Measurements from ENCODE around the gene CAMK2B. TPM values are rescaled to one million over a fixed set of nuclear protein-coding genes. Genes with fewer than 3 reads are reported as not detected.
A peak's percentile ranks its signal among the peaks of the same experiment; 100 is the strongest.

CAMK2B gene
- 0.04 TPM for polyA plus RNA-seq (2013, experiment 1 of 2)
- 0.12 TPM for polyA plus RNA-seq (2013, experiment 2 of 2)

DNA sequence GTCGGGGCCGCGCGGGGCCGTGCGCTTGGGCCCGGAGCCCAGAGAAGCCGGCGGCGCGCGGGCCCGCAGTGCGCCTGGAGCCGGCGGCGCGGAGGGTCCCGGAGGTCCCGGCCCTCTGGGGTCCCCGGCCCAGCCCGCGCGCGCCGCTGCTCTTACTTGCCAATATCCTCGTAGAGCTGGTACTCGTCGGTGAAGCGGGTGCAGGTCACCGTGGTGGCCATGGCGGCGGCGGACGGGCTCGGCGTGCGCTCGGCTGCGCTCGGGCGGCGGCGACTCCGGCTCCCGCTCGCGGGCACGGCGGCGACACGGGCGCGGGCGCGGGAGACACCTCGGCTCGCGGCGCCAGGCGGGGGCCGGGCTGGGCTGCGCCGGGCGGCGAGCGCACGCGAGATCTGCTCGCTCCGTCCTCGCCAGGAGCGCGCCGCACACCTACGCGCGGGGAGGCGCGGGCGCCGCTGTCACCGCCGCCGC is at the start of gene CAMK2B:
Gene CAMK2B, minus strand, starts transcription at position 394 of the 471 bp plus-strand sequence. Its CDS starts 173 bp downstream, at position 221.
- Histone ChIP-seq H2AK5ac (ENCODE audit: low read length, severe bottlenecking) (no peak within 1 kb of the TSS), H3K27ac (ENCODE audit: low read length, poor library complexity, severe bottlenecking) (no peak within 1 kb of the TSS), H2BK120ac (ENCODE audit: low read depth, low read length) (no peak within 1 kb of the TSS), H2AFZ (ENCODE audit: low read depth, low read length) (no peak within 1 kb of the TSS), H3K18ac (ENCODE audit: low read depth in 1 of 2, low read length in 2 of 2) (no peak within 1 kb of the TSS), H3K4me3 (ENCODE audit: insufficient read depth in 1 of 2, low read depth in 1 of 2, low read length in 2 of 2) (peak within 1 kb of the TSS in 1 of 2 experiments; percentile 52), H4K91ac (ENCODE audit: low read length) (no peak within 1 kb of the TSS), H3K36me3 (ENCODE audit: control insufficient read depth in 1 of 2, insufficient read depth in 2 of 2, low read depth in 1 of 2, low read length in 2 of 2) (no peaks in the 10 kb centered on the region), H2BK15ac (ENCODE audit: low read depth, poor library complexity, severe bottlenecking) (no peak within 1 kb of the TSS), H3K4me2 (ENCODE audit: low read length, poor library complexity, severe bottlenecking) (peak within 1 kb of the TSS; percentile 87), H2BK12ac (ENCODE audit: low read length in 2 of 2) (no peak within 1 kb of the TSS), H3K79me1 (replicated peaks; ENCODE audit: low read length, poor library complexity, severe bottlenecking) (no peaks in the 10 kb centered on the region), H3K9me3 (ENCODE audit: control insufficient read depth, low read length) (no peaks in the 10 kb centered on the region), H3K14ac (ENCODE audit: low read length in 2 of 2) (no peak within 1 kb of the TSS), H3K27me3 (ENCODE audit: control insufficient read depth in 1 of 2, insufficient read depth in 1 of 2, low read length in 2 of 2) (peaks cover 54 to 56% of the 10 kb centered on the region in 2 experiments), H2BK5ac (ENCODE audit: low read depth, low read length, poor library complexity, severe bottlenecking) (no peak within 1 kb of the TSS), H4K8ac (ENCODE audit: low read length) (no peak within 1 kb of the TSS), H3K9ac (ENCODE audit: low read length) (no peak within 1 kb of the TSS), H3K4ac (ENCODE audit: low read depth in 1 of 2, low read length in 2 of 2) (no peak within 1 kb of the TSS), H3K23ac (ENCODE audit: low read length in 2 of 2) (no peak within 1 kb of the TSS), H3K4me1 (ENCODE audit: control insufficient read depth, insufficient read depth, low read depth, low read length) (peaks cover 16% of the 10 kb centered on the region)
- no peak for DNase-seq
- WGBS: 0% methylated on average over 4 of the region's 85 CpGs

DNA sequence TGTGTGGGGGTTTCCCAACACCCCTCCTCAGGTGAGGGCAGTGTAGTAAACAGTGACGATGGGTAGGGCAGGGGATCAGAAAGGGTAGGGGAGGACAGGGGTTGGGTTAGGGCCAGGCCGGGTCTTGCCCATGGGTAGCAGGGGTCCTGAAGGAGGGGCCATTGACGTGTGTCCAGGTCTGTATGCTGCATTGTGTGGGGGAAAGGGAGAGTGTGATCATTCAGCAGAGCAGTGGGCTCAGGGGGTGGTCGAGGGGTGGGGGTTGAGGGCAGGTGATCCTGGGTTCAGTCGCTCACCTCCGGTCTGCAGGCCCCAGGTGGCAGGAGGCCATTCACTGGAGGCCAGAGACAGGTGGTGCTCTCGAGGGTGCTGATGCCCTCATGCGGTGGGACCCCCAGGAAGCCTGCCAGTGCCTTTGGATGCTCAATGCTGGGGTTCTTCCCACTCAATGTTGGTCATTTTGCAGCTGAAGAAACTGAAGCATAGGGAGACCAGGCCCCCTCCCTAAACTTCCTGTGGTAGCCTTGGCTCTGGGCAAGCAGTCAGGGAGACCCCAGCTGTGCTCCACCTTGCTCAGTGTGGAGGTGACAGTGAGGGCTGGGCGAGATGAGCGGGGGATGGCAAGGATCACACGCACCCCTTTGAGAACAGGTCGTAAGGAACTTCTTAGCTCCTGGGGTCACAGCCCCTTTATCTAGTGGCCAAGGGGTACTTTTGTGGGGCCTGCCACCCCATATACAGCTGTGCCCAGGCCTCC is 48.8 kb upstream of the CAMK2B start:
- H3K14ac ChIP-seq (ENCODE audit: low read length in 2 of 2): no peak overlapping the region
- no peak overlapping the region for H2AK5ac ChIP-seq (ENCODE audit: low read length, severe bottlenecking)
- H3K9me3 ChIP-seq (ENCODE audit: control insufficient read depth, low read length): peaks cover 4% of the 10 kb centered on the region
- H3K4me1 ChIP-seq (ENCODE audit: control insufficient read depth, insufficient read depth, low read depth, low read length): peaks cover 17% of the 10 kb centered on the region
- H4K91ac ChIP-seq (ENCODE audit: low read length): no peak overlapping the region
- no peak overlapping the region for H3K9ac ChIP-seq (ENCODE audit: low read length)
- H2AFZ ChIP-seq (ENCODE audit: low read depth, low read length): no peak overlapping the region
- no peak overlapping the region for H3K18ac ChIP-seq (ENCODE audit: low read depth in 1 of 2, low read length in 2 of 2)
- peak overlapping the region; percentile 12 to 37 for H2BK12ac ChIP-seq (ENCODE audit: low read length in 2 of 2)
- H2BK120ac ChIP-seq (ENCODE audit: low read depth, low read length): no peak overlapping the region
- H3K27me3 ChIP-seq (ENCODE audit: control insufficient read depth in 1 of 2, insufficient read depth in 1 of 2, low read length in 2 of 2): no peaks in the 10 kb centered on the region
- H3K36me3 ChIP-seq (ENCODE audit: control insufficient read depth in 1 of 2, insufficient read depth in 2 of 2, low read depth in 1 of 2, low read length in 2 of 2): peaks cover 0 to 8% of the 10 kb centered on the region in 2 experiments
- no peak overlapping the region for H3K4ac ChIP-seq (ENCODE audit: low read depth in 1 of 2, low read length in 2 of 2)
- H3K4me2 ChIP-seq (ENCODE audit: low read length, poor library complexity, severe bottlenecking): no peak overlapping the region
- no peak overlapping the region for H3K27ac ChIP-seq (ENCODE audit: low read length, poor library complexity, severe bottlenecking)
- H4K8ac ChIP-seq (ENCODE audit: low read length): no peak overlapping the region
- 94% methylated on average over 12 of the region's 12 CpGs for WGBS
- H2BK15ac ChIP-seq (ENCODE audit: low read depth, poor library complexity, severe bottlenecking): no peak overlapping the region
- no peak overlapping the region for H3K23ac ChIP-seq (ENCODE audit: low read length in 2 of 2)
- H3K79me1 ChIP-seq (replicated peaks; ENCODE audit: low read length, poor library complexity, severe bottlenecking): no peaks in the 10 kb centered on the region
- no peak overlapping the region for H3K4me3 ChIP-seq (ENCODE audit: insufficient read depth in 1 of 2, low read depth in 1 of 2, low read length in 2 of 2)
- H2BK5ac ChIP-seq (ENCODE audit: low read depth, low read length, poor library complexity, severe bottlenecking): no peak overlapping the region
- no peak for DNase-seq

DNA sequence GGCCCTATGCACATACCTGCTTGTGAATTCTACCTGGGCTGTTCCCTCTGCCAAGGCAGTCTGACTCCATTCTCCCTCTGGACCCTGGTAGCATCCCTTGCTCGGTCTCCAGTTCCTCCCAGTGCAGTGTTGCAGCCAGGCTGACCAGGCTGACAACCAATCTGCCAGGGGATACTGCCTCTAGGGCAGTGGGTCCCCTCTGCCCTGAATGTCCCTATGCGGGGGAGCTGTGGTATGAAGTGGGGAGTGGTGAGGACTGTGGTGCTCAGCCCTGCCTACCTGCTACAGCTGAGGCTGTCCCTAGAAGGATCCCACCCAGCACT is 48.0 kb upstream of the CAMK2B start:
- Histone ChIP-seq H2BK12ac (ENCODE audit: low read length in 2 of 2) (no peak overlapping the region), H3K4ac (ENCODE audit: low read depth in 1 of 2, low read length in 2 of 2) (no peak overlapping the region)

DNA sequence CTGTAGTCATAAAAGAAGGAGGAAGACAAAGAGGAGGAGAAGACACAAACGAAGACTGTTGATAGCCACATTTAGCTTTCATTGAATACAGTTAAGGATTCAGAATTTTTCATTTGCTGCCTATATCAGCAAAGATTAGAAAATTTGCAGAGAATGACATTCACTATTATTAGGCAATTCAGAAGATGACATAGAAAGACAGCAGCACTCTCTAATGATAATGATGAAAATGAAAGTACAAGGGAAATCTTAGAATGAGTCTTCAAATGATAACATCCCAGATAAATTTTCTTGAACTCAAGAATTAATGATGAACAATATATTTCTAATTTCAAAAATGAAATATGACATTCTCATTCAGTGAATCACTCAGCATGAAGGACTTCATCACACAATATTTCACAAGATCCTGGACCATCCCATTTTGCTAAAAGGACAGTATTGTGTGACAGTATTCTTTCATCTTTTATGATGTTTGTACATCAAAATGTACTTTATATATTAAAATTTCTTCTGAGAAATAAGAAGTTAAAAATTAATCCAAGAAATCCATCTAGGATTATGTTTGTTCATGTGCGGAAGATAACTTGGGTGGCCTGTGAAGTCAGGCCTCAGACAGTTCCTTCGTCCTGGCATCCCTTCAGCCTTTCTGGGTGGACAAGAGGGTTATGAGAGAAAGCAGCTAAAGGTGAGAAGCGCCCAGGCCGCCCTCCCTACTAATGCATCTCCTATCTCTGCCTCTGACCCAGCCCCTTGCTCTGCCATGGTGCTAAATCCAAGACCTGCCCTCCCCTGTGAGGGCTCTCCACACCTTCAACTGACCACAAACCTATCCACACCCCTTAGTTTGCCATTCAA is 47.4 kb upstream of the CAMK2B start:
- no peak overlapping the region for H3K18ac ChIP-seq (ENCODE audit: low read depth in 1 of 2, low read length in 2 of 2)
- H2BK120ac ChIP-seq (ENCODE audit: low read depth, low read length): no peak overlapping the region
- H2BK15ac ChIP-seq (ENCODE audit: low read depth, poor library complexity, severe bottlenecking): no peak overlapping the region
- no peak overlapping the region for H4K8ac ChIP-seq (ENCODE audit: low read length)
- no peak overlapping the region for H3K4me3 ChIP-seq (ENCODE audit: insufficient read depth in 1 of 2, low read depth in 1 of 2, low read length in 2 of 2)
- peaks cover 14% of the 10 kb centered on the region for H3K4me1 ChIP-seq (ENCODE audit: control insufficient read depth, insufficient read depth, low read depth, low read length)
- H3K9me3 ChIP-seq (ENCODE audit: control insufficient read depth, low read length): peaks cover 4% of the 10 kb centered on the region
- no peak overlapping the region for H2BK5ac ChIP-seq (ENCODE audit: low read depth, low read length, poor library complexity, severe bottlenecking)
- no peak for DNase-seq
- H4K91ac ChIP-seq (ENCODE audit: low read length): no peak overlapping the region
- H3K27ac ChIP-seq (ENCODE audit: low read length, poor library complexity, severe bottlenecking): no peak overlapping the region
- H2AK5ac ChIP-seq (ENCODE audit: low read length, severe bottlenecking): no peak overlapping the region
- H3K4ac ChIP-seq (ENCODE audit: low read depth in 1 of 2, low read length in 2 of 2): no peak overlapping the region
- no peak overlapping the region for H3K4me2 ChIP-seq (ENCODE audit: low read length, poor library complexity, severe bottlenecking)
- no peaks in the 10 kb centered on the region for H3K27me3 ChIP-seq (ENCODE audit: control insufficient read depth in 1 of 2, insufficient read depth in 1 of 2, low read length in 2 of 2)
- no peak overlapping the region for H2AFZ ChIP-seq (ENCODE audit: low read depth, low read length)
- H3K79me1 ChIP-seq (replicated peaks; ENCODE audit: low read length, poor library complexity, severe bottlenecking): no peaks in the 10 kb centered on the region
- WGBS: 60% methylated on average over 5 of the region's 5 CpGs
- no peak overlapping the region for H2BK12ac ChIP-seq (ENCODE audit: low read length in 2 of 2)
- peak overlapping the region; percentile 3 for H3K9ac ChIP-seq (ENCODE audit: low read length)
- H3K23ac ChIP-seq (ENCODE audit: low read length in 2 of 2): peak overlapping the region in 1 of 2 experiments; percentile 78
- H3K36me3 ChIP-seq (ENCODE audit: control insufficient read depth in 1 of 2, insufficient read depth in 2 of 2, low read depth in 1 of 2, low read length in 2 of 2): peaks cover 0 to 8% of the 10 kb centered on the region in 2 experiments
- no peak overlapping the region for H3K14ac ChIP-seq (ENCODE audit: low read length in 2 of 2)

More for the DNA sequence above, 48.0 kb upstream of the CAMK2B start:
- DNase-seq: no peak
- H3K9me3 ChIP-seq (ENCODE audit: control insufficient read depth, low read length): peaks cover 4% of the 10 kb centered on the region
- no peak overlapping the region for H3K14ac ChIP-seq (ENCODE audit: low read length in 2 of 2)
- no peak overlapping the region for H3K23ac ChIP-seq (ENCODE audit: low read length in 2 of 2)
- H2BK15ac ChIP-seq (ENCODE audit: low read depth, poor library complexity, severe bottlenecking): no peak overlapping the region
- H2BK120ac ChIP-seq (ENCODE audit: low read depth, low read length): no peak overlapping the region
- no peaks in the 10 kb centered on the region for H3K79me1 ChIP-seq (replicated peaks; ENCODE audit: low read length, poor library complexity, severe bottlenecking)
- H2BK5ac ChIP-seq (ENCODE audit: low read depth, low read length, poor library complexity, severe bottlenecking): no peak overlapping the region
- peak overlapping the region; percentile 77 for H4K8ac ChIP-seq (ENCODE audit: low read length)
- no peak overlapping the region for H3K18ac ChIP-seq (ENCODE audit: low read depth in 1 of 2, low read length in 2 of 2)
- no peak overlapping the region for H3K27ac ChIP-seq (ENCODE audit: low read length, poor library complexity, severe bottlenecking)
- H3K4me2 ChIP-seq (ENCODE audit: low read length, poor library complexity, severe bottlenecking): no peak overlapping the region
- no peak overlapping the region for H3K9ac ChIP-seq (ENCODE audit: low read length)
- WGBS: 86% methylated on average over 1 of the region's 2 CpGs
- no peak overlapping the region for H2AFZ ChIP-seq (ENCODE audit: low read depth, low read length)
- peak overlapping the region; percentile 34 for H4K91ac ChIP-seq (ENCODE audit: low read length)
- no peak overlapping the region for H3K4me3 ChIP-seq (ENCODE audit: insufficient read depth in 1 of 2, low read depth in 1 of 2, low read length in 2 of 2)
- peaks cover 19% of the 10 kb centered on the region for H3K4me1 ChIP-seq (ENCODE audit: control insufficient read depth, insufficient read depth, low read depth, low read length)
- H3K36me3 ChIP-seq (ENCODE audit: control insufficient read depth in 1 of 2, insufficient read depth in 2 of 2, low read depth in 1 of 2, low read length in 2 of 2): peaks cover 0 to 8% of the 10 kb centered on the region in 2 experiments
- H2AK5ac ChIP-seq (ENCODE audit: low read length, severe bottlenecking): no peak overlapping the region
- H3K27me3 ChIP-seq (ENCODE audit: control insufficient read depth in 1 of 2, insufficient read depth in 1 of 2, low read length in 2 of 2): no peaks in the 10 kb centered on the region
